SU-DHL-6 (cell line): ENCODE measurements around the gene ZNF324.

Experiments used
- H2AFZ ChIP-seq: fragments of 200-600 bp; sonication (generic); 2 replicates; pipeline ENCODE4 v1.6.1; 2014; ENCODE audit warnings: low read depth, mild to moderate bottlenecking, moderate library complexity, mixed read lengths, antibody characterized with exemption, low read length; ENCODE audit not compliant: severe bottlenecking
- H3F3A ChIP-seq: fragments of 200-600 bp; shearing (Covaris generic); 2 replicates; pipeline ENCODE4 v1.6.0; 2016; ENCODE audit warnings: antibody characterized with exemption, mild to moderate bottlenecking; ENCODE audit not compliant: insufficient read depth
- H3K27ac ChIP-seq: fragments of 200-600 bp; sonication (generic); 2 replicates; pipeline ENCODE4 v1.5.1; 2016; ENCODE audit warnings: low read depth, mild to moderate bottlenecking, low read length, moderate library complexity, mixed read lengths
- H3K27me3 ChIP-seq: fragments of 200-600 bp; sonication (generic), shearing (Covaris generic); 2 replicates; pipeline ENCODE4 v1.6.0; 2014; ENCODE audit warnings: mild to moderate bottlenecking, low read length
- H3K36me3 ChIP-seq: fragments of 200-600 bp; sonication (generic); 2 replicates; pipeline ENCODE4 v1.6.1; 2014; ENCODE audit warnings: mild to moderate bottlenecking, low read length, mixed read lengths
- H3K4me2 ChIP-seq: fragments of 300-600, 200-600 bp; shearing (Covaris generic), sonication (generic); 2 replicates; pipeline ENCODE4 v1.6.0; 2014; ENCODE audit warnings: low read length, low read depth, mild to moderate bottlenecking; ENCODE audit not compliant: poor library complexity, severe bottlenecking
- H3K4me3 ChIP-seq: fragments of 200-600 bp; sonication (generic); 2 replicates; pipeline ENCODE4 v1.5.1; 2014; ENCODE audit warnings: antibody characterized with exemption, low read length, mild to moderate bottlenecking, mixed read lengths; ENCODE audit not compliant: insufficient read depth, poor library complexity, severe bottlenecking
- H3K79me2 ChIP-seq: fragments of 200-600 bp; sonication (generic); 2 replicates; pipeline ENCODE4 v1.6.1; 2014; ENCODE audit warnings: mild to moderate bottlenecking, low read length, moderate library complexity; ENCODE audit not compliant: insufficient read depth
- H3K9ac ChIP-seq: fragments of 200-600 bp; sonication (generic); 2 replicates; pipeline ENCODE4 v1.7.0; 2014; ENCODE audit warnings: mild to moderate bottlenecking, low read length
- H3K9me2 ChIP-seq: fragments of 200-600 bp; sonication (generic); replicated peaks from 2 replicates; pipeline ENCODE4 v1.6.1; 2014; ENCODE audit warnings: low read length; ENCODE audit not compliant: insufficient read depth
- H3K9me3 ChIP-seq: fragments of 200-600 bp; sonication (generic); 2 replicates; pipeline ENCODE4 v1.6.1; 2014; ENCODE audit warnings: low read length, mixed read lengths; ENCODE audit not compliant: insufficient read depth
- H4K20me1 ChIP-seq: fragments of 200-600 bp; sonication (generic); 2 replicates; pipeline ENCODE4 v1.6.1; 2014; ENCODE audit warnings: low read depth, mild to moderate bottlenecking, antibody characterized with exemption, low read length, moderate library complexity, mixed read lengths
- CTCF ChIP-seq: fragments of 200-600 bp; sonication (generic); IDR thresholded peaks from one replicate; pipeline ENCODE4 v1.5.1; 2017; ENCODE audit warnings: antibody characterized with exemption, mild to moderate bottlenecking, low read length, moderate library complexity; ENCODE audit not compliant: insufficient read depth, poor library complexity, severe bottlenecking
- EZH2phosphoT487 ChIP-seq: fragments of 200-600 bp; sonication (generic), shearing (Covaris generic); conservative IDR thresholded peaks from 2 replicates; pipeline ENCODE4 v1.6.1; 2018; ENCODE audit warnings: mild to moderate bottlenecking, antibody characterized with exemption, low read length, moderate library complexity, mixed read lengths

Gene ZNF324

GRCh38 chr19:58455306-58455705, 11.6 kb upstream of the ZNF324 start:
- no peak overlapping the region for H2AFZ ChIP-seq
- no peaks in the 10 kb centered on the region for H3K9me2 ChIP-seq
- no peak overlapping the region for H3K4me3 ChIP-seq
- TF ChIP-seq EZH2phosphoT487 = no peak
- TF ChIP-seq CTCF = no peak
- H3K9me3 ChIP-seq = no peaks in the 10 kb centered on the region
- H3F3A ChIP-seq = no peaks in the 10 kb centered on the region
- H4K20me1 ChIP-seq = no peaks in the 10 kb centered on the region
- H3K9ac ChIP-seq = no peak overlapping the region
- H3K27me3 ChIP-seq = no peaks in the 10 kb centered on the region
- H3K4me2 ChIP-seq = no peak overlapping the region
- H3K36me3 ChIP-seq = no peaks in the 10 kb centered on the region
- H3K27ac ChIP-seq = no peak overlapping the region
- H3K79me2 ChIP-seq = no peaks in the 10 kb centered on the region

GRCh38 chr19:58456111-58456510, 10.8 kb upstream of the ZNF324 start:
- H3K4me2 ChIP-seq = no peak overlapping the region
- no peaks in the 10 kb centered on the region for H3K27me3 ChIP-seq
- H3K27ac ChIP-seq = no peak overlapping the region
- H3K79me2 ChIP-seq = no peaks in the 10 kb centered on the region
- no peak overlapping the region for H3K4me3 ChIP-seq
- H3K36me3 ChIP-seq = no peaks in the 10 kb centered on the region
- H3K9ac ChIP-seq = no peak overlapping the region
- no peaks in the 10 kb centered on the region for H3K9me3 ChIP-seq
- H4K20me1 ChIP-seq = no peaks in the 10 kb centered on the region
- H3K9me2 ChIP-seq = no peaks in the 10 kb centered on the region
- H3F3A ChIP-seq = no peaks in the 10 kb centered on the region
- no peak overlapping the region for H2AFZ ChIP-seq
- TF ChIP-seq EZH2phosphoT487 (no peak), CTCF (no peak)

- no peaks in the 10 kb centered on the region for H3K79me2 ChIP-seq
- no peak overlapping the region for H3K4me3 ChIP-seq
- no peaks in the 10 kb centered on the region for H3K9me2 ChIP-seq
- no peaks in the 10 kb centered on the region for H3K36me3 ChIP-seq
- H3K27me3 ChIP-seq = no peaks in the 10 kb centered on the region
- H4K20me1 ChIP-seq = no peaks in the 10 kb centered on the region
- no peak overlapping the region for H3K9ac ChIP-seq
- no peaks in the 10 kb centered on the region for H3F3A ChIP-seq
- H3K27ac ChIP-seq = no peak overlapping the region
- H2AFZ ChIP-seq = no peak overlapping the region
- no peaks in the 10 kb centered on the region for H3K9me3 ChIP-seq
- no peak overlapping the region for H3K4me2 ChIP-seq
- no peak for TF ChIP-seq CTCF
- TF ChIP-seq EZH2phosphoT487 = no peak
Observed at GRCh38 chr19:58460039-58460438, 6.8 kb upstream of the ZNF324 start.
